ENCODE measurements around the gene TOMM20. TPM values are rescaled to one million over a fixed set of nuclear protein-coding genes. Genes with fewer than 3 reads are reported as not detected.

TOMM20 gene
- total and polyA plus RNA-seq, 9 of the 15 experiments (the other 6 are each of a cell fraction or from before 2014, with no cell fraction given): 70.6 to 334 (median 159) TPM

GRCh38 chr1:235113183-235113917, 15.3 kb downstream of the TOMM20 start (continued):
- no peak for TF ChIP-seq U2AF1 (optimal IDR thresholded peaks at IDR 0.05; ENCODE audit: low read depth, low read length)
- TF ChIP-seq SAFB (IDR thresholded peaks at IDR 0.05; ENCODE audit: borderline replicate concordance, low read depth, low read length): no peak
- TF ChIP-seq GATA2 (CRISPR knock-in tag; IDR thresholded peaks at IDR 0.05): peak; percentile 77
- TF ChIP-seq ZSCAN32 (CRISPR knock-in tag; IDR thresholded peaks at IDR 0.05): no peak
- TF ChIP-seq ZNF699 (CRISPR knock-in tag; IDR thresholded peaks at IDR 0.05; ENCODE audit: insufficient replicate concordance): no peak
- TF ChIP-seq HNRNPH1 (optimal IDR thresholded peaks at IDR 0.05; ENCODE audit: low read depth, low read length): no peak
- 0 out of 2 replicates have a peak, but pooled peaks have one; percentile 8 for TF ChIP-seq TOE1 (IDR thresholded peaks at IDR 0.05; ENCODE audit: borderline replicate concordance)
- no peak for TF ChIP-seq TOE1 (CRISPR knock-in tag; IDR thresholded peaks at IDR 0.05; ENCODE audit: borderline replicate concordance, low read depth)
- TF ChIP-seq, protein P1, sequence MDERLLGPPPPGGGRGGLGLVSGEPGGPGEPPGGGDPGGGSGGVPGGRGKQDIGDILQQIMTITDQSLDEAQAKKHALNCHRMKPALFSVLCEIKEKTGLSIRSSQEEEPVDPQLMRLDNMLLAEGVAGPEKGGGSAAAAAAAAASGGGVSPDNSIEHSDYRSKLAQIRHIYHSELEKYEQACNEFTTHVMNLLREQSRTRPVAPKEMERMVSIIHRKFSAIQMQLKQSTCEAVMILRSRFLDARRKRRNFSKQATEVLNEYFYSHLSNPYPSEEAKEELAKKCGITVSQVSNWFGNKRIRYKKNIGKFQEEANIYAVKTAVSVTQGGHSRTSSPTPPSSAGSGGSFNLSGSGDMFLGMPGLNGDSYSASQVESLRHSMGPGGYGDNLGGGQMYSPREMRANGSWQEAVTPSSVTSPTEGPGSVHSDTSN (CRISPR knock-in tag; IDR thresholded peaks at IDR 0.05; ENCODE audit: low read depth): no peak
- TF ChIP-seq, protein P1 (tag; conservative IDR thresholded peaks at IDR 0.05; ENCODE audit: low read depth): no peak
- no peak for TF ChIP-seq ZNF507 (tag; conservative IDR thresholded peaks at IDR 0.05)
- TF ChIP-seq KAT7 (CRISPR knock-in tag; IDR thresholded peaks at IDR 0.05; ENCODE audit: borderline replicate concordance): no peak
- no peak for TF ChIP-seq RREB1 (CRISPR knock-in tag; IDR thresholded peaks at IDR 0.05)
- no peak for TF ChIP-seq SIX5 (IDR thresholded peaks at IDR 0.05; ENCODE audit: borderline replicate concordance in 1 of 2, insufficient read depth in 1 of 2, low read depth in 1 of 2, low read length in 2 of 2)
- no peak for TF ChIP-seq KLF13 (tag; IDR thresholded peaks at IDR 0.05; ENCODE audit: borderline replicate concordance, low read depth)
- peak; percentile 78; the same call in 1 of the 2 replicates for TF ChIP-seq ZNF668 (CRISPR knock-in tag; IDR thresholded peaks at IDR 0.05)
- TF ChIP-seq, protein P2, sequence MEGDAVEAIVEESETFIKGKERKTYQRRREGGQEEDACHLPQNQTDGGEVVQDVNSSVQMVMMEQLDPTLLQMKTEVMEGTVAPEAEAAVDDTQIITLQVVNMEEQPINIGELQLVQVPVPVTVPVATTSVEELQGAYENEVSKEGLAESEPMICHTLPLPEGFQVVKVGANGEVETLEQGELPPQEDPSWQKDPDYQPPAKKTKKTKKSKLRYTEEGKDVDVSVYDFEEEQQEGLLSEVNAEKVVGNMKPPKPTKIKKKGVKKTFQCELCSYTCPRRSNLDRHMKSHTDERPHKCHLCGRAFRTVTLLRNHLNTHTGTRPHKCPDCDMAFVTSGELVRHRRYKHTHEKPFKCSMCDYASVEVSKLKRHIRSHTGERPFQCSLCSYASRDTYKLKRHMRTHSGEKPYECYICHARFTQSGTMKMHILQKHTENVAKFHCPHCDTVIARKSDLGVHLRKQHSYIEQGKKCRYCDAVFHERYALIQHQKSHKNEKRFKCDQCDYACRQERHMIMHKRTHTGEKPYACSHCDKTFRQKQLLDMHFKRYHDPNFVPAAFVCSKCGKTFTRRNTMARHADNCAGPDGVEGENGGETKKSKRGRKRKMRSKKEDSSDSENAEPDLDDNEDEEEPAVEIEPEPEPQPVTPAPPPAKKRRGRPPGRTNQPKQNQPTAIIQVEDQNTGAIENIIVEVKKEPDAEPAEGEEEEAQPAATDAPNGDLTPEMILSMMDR (IDR thresholded peaks at IDR 0.05 in 2 of 3, conservative IDR thresholded peaks at IDR 0.05 in 1 of 3; ENCODE audit: insufficient read depth in 2 of 3, low read depth in 1 of 3, low read length in 3 of 3): no peak
